AG09319 (cell line): ENCODE data around the gene ADAP1.

Experiments used
- DNase-seq: peaks from one replicate; pipeline ENCODE4 v3.0.0-alpha.2; 2010; ENCODE audit warnings: low read depth; ENCODE audit errors: extremely low read depth
- TF ChIP-seq, protein P1 (sequence below): IDR thresholded peaks from 2 replicates; pipeline ENCODE4 v1.5.1; 2011; ENCODE audit warnings: low read depth, mild to moderate bottlenecking, inconsistent platforms, low read length, moderate library complexity

Gene ADAP1

DNA sequence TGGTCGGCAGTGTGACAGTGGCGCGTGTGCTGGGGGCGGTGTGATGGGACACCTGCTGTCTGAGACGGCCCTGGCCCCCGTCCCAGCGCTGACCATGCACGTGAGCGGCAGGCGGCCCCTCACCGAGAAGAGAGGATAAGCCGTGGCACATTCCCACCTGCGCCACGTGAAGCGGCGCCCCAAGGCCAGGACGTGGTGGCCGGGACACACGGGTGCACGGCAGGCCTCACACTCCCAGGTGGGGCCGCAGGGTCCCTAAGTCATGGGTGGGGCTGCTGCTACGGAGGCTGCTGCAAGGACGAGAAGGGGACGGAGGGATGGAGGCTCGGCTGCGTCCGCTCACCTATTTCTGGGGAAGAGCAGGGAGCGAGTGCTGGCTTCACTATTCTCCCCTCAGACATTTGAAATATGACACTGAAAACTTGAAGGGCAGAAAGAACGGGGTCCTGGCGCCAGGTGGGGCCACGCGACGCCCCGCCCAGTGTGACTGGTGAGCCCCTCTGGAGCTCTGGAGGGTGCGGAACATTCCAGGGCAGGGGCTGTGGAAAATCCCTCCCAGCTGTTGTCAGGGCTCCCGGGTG lies 36.0 kb upstream of the ADAP1 start:
- no peak for DNase-seq
- TF ChIP-seq, protein P1, sequence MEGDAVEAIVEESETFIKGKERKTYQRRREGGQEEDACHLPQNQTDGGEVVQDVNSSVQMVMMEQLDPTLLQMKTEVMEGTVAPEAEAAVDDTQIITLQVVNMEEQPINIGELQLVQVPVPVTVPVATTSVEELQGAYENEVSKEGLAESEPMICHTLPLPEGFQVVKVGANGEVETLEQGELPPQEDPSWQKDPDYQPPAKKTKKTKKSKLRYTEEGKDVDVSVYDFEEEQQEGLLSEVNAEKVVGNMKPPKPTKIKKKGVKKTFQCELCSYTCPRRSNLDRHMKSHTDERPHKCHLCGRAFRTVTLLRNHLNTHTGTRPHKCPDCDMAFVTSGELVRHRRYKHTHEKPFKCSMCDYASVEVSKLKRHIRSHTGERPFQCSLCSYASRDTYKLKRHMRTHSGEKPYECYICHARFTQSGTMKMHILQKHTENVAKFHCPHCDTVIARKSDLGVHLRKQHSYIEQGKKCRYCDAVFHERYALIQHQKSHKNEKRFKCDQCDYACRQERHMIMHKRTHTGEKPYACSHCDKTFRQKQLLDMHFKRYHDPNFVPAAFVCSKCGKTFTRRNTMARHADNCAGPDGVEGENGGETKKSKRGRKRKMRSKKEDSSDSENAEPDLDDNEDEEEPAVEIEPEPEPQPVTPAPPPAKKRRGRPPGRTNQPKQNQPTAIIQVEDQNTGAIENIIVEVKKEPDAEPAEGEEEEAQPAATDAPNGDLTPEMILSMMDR, result no peak

DNA sequence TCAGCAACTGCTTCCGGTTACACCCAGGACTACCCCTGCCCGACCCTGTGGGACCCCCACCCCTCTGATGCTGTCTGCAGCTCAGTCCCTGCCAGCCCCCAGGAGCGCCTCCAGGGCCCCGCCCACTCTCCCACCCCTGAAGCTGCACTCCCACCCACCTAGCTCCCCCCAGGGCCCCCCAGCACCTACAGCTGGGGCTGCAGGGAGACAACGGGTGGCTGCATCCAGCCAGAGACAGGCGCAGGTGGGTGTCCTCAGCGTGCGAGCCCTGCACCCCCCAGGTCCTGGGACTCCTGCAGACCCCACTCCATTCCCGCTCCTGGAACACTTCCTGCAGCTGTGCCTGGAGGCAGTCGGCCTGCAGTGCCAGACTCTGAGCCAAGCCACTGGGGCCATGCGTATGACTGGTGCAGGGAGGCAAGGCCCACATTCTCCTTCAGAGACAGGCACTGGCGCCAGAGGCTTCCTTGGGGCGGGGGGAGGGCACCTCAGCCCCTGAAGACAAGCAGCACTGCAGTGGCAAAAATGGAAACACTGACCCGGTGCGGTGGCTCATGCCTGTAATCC lies 34.6 kb upstream of the ADAP1 start:
- TF ChIP-seq, protein P1, result no peak
- DNase-seq, result no peak

DNA sequence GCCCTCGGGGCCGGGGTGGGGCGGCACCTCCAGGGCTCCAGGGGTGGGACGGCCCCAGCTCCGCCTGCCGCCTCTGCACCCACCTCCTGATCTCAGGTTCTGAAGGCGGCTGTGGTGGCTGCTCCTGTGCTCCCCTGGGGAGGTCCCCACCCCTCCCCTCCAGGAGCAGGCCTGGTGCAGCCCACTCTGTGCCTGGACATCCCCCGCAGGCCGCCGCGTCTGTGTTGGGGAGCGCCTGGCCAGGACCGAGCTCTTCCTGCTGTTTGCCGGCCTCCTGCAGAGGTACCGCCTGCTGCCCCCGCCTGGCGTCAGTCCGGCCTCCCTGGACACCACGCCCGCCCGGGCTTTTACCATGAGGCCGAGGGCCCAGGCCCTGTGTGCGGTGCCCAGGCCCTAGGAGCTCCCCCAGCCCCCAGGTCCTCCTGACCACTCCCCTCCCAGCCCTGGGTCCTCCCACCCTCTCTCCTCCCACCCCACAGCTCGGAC lies 34.0 kb upstream of the ADAP1 start:
- no peak for DNase-seq
- TF ChIP-seq, protein P1, result no peak

DNA sequence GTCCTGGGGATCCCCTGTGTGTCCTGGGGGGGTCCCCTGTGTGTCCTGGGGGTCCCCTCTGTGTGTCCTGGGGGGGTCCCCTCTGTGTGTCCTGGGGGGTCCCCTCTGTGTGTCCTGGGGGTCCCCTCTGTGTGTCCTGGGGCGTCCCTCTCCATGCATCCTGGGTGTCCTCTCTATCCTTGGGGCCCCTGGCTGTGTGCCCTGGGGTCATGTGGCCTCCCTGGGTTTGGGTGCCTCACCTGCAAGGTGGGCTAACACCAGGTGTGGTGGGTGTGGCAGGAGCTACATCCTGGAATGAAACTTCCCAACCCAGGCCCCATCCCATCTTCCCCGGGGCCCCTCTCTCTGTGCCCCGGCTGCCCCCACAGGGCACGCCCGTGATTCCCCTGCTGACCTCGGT lies 33.4 kb upstream of the ADAP1 start:
- TF ChIP-seq, protein P1, result no peak
- DNase-seq, result no peak

DNA sequence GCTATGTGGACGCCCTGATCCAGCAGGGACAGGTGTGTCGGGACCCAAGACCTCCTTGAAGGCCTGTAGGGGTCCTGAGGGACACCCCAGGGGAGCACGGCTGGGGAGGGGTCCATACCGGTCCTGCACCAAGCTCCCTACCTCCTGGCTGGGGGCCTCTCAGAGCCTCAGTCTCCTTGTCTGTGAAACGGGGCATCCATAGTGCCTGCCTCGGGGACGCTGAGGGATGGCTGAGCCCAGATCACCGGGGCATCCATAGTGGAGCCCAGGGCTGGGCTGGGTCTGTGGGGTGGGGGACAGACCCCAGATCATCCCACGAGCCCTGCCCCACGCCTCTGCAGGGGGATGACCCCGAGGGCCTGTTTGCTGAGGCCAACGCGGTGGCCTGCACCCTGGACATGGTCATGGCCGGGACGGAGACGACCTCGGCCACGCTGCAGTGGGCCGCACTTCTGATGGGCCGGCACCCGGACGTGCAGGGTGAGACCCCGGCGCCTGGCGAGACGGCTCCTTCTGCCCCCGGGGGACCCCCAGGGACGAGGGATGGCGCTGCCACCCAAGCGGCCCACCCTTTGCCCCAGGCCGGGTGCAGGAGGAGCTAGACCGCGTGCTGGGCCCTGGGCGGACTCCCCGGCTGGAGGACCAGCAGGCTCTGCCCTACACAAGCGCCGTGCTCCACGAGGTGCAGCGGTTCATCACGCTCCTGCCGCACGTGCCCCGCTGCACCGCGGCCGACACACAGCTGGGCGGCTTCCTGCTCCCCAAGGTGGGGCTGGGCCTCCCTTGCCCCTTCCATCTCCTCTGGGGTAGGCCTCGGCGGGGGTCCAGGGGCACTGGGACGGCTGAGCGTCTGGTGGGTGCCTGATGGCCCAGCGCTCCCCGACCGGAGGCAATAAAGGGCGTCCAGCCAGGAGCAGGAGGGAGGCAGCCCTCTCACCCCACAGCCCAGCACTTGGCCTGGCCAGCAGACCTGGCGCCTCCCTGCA lies 32.6 kb upstream of the ADAP1 start:
- no peak for DNase-seq
- TF ChIP-seq, protein P1, result no peak

DNA sequence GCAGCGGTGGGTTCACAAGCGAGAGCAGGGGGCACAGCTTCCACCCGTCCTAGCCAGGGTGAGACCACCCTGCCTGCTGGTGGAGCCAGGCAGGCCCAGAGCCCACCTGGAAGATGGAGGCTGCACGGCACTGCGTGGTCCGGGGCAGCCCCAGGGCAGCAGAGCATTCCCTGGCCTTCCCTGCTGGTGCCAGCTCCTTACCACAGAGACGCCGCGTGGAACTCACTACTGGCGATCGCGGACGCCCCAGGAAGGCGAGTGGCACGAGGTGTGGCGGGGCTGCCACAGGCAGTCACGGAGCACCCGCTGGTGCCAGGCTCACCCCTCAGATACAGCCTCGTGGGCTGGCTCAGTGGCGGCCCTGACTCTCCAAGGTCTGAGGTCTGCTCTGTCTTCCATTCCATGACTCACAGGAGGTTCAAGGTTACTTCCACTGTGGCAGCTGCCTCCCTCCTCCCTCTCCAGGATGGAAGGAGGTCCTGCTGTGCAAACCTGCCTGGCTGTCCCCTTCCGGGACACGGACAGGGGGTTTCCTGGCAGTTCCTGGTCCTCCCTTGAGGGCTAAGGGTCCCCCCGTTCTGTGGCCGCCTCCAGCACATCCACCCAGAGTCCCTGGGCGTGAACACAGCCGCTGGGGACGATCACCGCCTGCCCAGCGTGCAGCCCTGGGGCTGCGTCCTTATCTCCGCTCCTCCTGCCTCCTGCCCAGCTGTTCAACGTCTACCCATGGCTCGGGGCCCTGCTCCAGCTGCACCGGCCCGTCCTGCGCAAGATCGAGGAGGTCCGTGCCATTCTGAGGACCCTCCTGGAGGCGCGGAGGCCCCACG lies 31.6 kb upstream of the ADAP1 start:
- TF ChIP-seq, protein P1, result no peak
- DNase-seq, result no peak
